ENCODE results near the gene ATP8B1.

The ATP8B1 gene

GRCh38 chr18:57816208-57816954 lies 13.3 kb upstream of the ATP8B1 start:
- DNase-seq = no peak

- no peak for DNase-seq
Measured at GRCh38 chr18:57814555-57814954, 11.4 kb upstream of the ATP8B1 start.

- no peak for DNase-seq
Measured at GRCh38 chr18:57813245-57813644, 10.1 kb upstream of the ATP8B1 start.

GRCh38 chr18:57812126-57812477 lies 9.0 kb upstream of the ATP8B1 start:
- DNase-seq = no peak

GRCh38 chr18:57811477-57812125 lies 8.5 kb upstream of the ATP8B1 start:
- no peak for DNase-seq

- no peak for DNase-seq
Measured at GRCh38 chr18:57809190-57809589, 6.1 kb upstream of the ATP8B1 start.

- no peak for DNase-seq
Measured at GRCh38 chr18:57807336-57808117, 4.4 kb upstream of the ATP8B1 start.

GRCh38 chr18:57806978-57807285 lies 3.8 kb upstream of the ATP8B1 start:
- DNase-seq = no peak

GRCh38 chr18:57806201-57806977 lies 3.3 kb upstream of the ATP8B1 start:
- DNase-seq = no peak

GRCh38 chr18:57805117-57805516 lies 2.0 kb upstream of the ATP8B1 start:
- DNase-seq = no peak

- DNase-seq = no peak
Measured at GRCh38 chr18:57804557-57804956, 1.4 kb upstream of the ATP8B1 start.

- no peak for DNase-seq
Measured at GRCh38 chr18:57802213-57803102, 657 bp downstream of the ATP8B1 start.

GRCh38 chr18:57801761-57802212 lies 1.3 kb downstream of the ATP8B1 start:
- DNase-seq = no peak

- no peak for DNase-seq
Measured at GRCh38 chr18:57801325-57801724, 1.8 kb downstream of the ATP8B1 start.

GRCh38 chr18:57798713-57799373 lies 4.3 kb downstream of the ATP8B1 start:
- DNase-seq = no peak

GRCh38 chr18:57797209-57797651 lies 5.9 kb downstream of the ATP8B1 start:
- no peak for DNase-seq

GRCh38 chr18:57794951-57795728 lies 8.0 kb downstream of the ATP8B1 start:
- no peak for DNase-seq

- DNase-seq = no peak
Measured at GRCh38 chr18:57793302-57793986, 9.7 kb downstream of the ATP8B1 start.

- peak; percentile 50 for DNase-seq
Measured at GRCh38 chr18:57792631-57793301, 10.3 kb downstream of the ATP8B1 start.

All from DMS 273 treated with DMSO at 0.1 percent for 48 hours (cell line).